OCI-LY7 (cell line): ENCODE measurements around the gene KIF12. TPM values are rescaled to one million over a fixed set of nuclear protein-coding genes. Genes with fewer than 3 reads are reported as not detected.

Experiments
- BruUV-seq: library from RNA; stranded (reverse); fragments of 400-500 nt; replicated peaks from 2 replicates; lab custom pipeline; 2021; lab: Mats Ljungman, UMichigan
- CTCF ChIA-PET: fragments of 300-600 bp; sonication (Branson Sonifier 250); formaldehyde crosslinking; loops from one replicate; lab custom pipeline; 2022; ENCODE audit warnings: antibody characterized with exemption; ENCODE audit not compliant: unreplicated experiment; lab: Charles Lee
- POLR2A ChIA-PET: fragments of 300-600 bp; sonication (Branson Sonifier 250); formaldehyde crosslinking; loops from one replicate; lab custom pipeline; 2022; ENCODE audit warnings: antibody characterized with exemption; lab: Charles Lee
- DNase-seq: peaks from one replicate; pipeline ENCODE4 v3.0.0-alpha.2; 2015; ENCODE audit warnings: low spot score
- H2AFZ ChIP-seq: fragments of 200-600 bp; sonication (generic), shearing (Covaris generic); 2 replicates; pipeline ENCODE4 v1.6.1; 2014; ENCODE audit warnings: mild to moderate bottlenecking, antibody characterized with exemption, low read length, moderate library complexity
- H3K27ac ChIP-seq: fragments of 200-600 bp; sonication (generic); 2 replicates; pipeline ENCODE4 v1.5.1; 2014; ENCODE audit warnings: mixed run types, low read depth, mild to moderate bottlenecking, moderate library complexity, low read length, inconsistent platforms; ENCODE audit not compliant: poor library complexity, severe bottlenecking
- H3K36me3 ChIP-seq: fragments of 200-600 bp; sonication (generic); 2 replicates; pipeline ENCODE4 v1.6.1; 2014; ENCODE audit warnings: mild to moderate bottlenecking, antibody characterized with exemption, low read length, moderate library complexity, mixed read lengths; ENCODE audit not compliant: insufficient read depth
- H3K4me1 ChIP-seq: fragments of 200-600 bp; sonication (generic); 2 replicates; pipeline ENCODE4 v1.5.1; 2014; ENCODE audit warnings: mild to moderate bottlenecking, low read length; ENCODE audit not compliant: insufficient read depth, poor library complexity, severe bottlenecking
- H3K4me2 ChIP-seq: fragments of 200-600 bp; sonication (generic); 2 replicates; pipeline ENCODE4 v1.6.1; 2014; ENCODE audit warnings: mild to moderate bottlenecking, low read length
- H3K4me3 ChIP-seq: fragments of 200-600 bp; sonication (generic); 2 replicates; pipeline ENCODE4 v1.5.1; 2014; ENCODE audit warnings: mild to moderate bottlenecking, low read depth, low read length; ENCODE audit not compliant: poor library complexity, severe bottlenecking
- H3K79me2 ChIP-seq: fragments of 200-600 bp; sonication (generic); 2 replicates; pipeline ENCODE4 v1.6.1; 2016; ENCODE audit warnings: low read depth, mild to moderate bottlenecking, low read length, moderate library complexity, mixed read lengths; ENCODE audit not compliant: insufficient read depth
- H3K9me2 ChIP-seq: fragments of 200-600 bp; sonication (generic); 2 replicates; pipeline ENCODE4 v1.6.1; 2016; ENCODE audit warnings: mild to moderate bottlenecking, low read length, mixed read lengths; ENCODE audit not compliant: insufficient read depth
- H3K9me3 ChIP-seq: fragments of 200-600 bp; sonication (generic); 2 replicates; pipeline ENCODE4 v1.6.1; 2014; ENCODE audit warnings: mild to moderate bottlenecking, mixed run types, low read length, mixed read lengths
- H4K20me1 ChIP-seq: fragments of 200-600 bp; sonication (generic); 2 replicates; pipeline ENCODE4 v1.6.1; 2014; ENCODE audit warnings: mild to moderate bottlenecking, antibody characterized with exemption, low read length, moderate library complexity, mixed read lengths; ENCODE audit not compliant: insufficient read depth
- EZH2phosphoT487 ChIP-seq: fragments of 200-600 bp; sonication (generic); IDR thresholded peaks from 2 replicates; pipeline ENCODE4 v1.6.1; 2018; ENCODE audit warnings: low read depth, borderline replicate concordance, mild to moderate bottlenecking, mixed run types, antibody characterized with exemption, low read length, moderate library complexity, mixed read lengths
- intact Hi-C: fragments of 100-400 bp; cut with micrococcal nuclease; formaldehyde crosslinking; loops from one replicate; pipeline ENCODE4 v1.10.0; 2022; ENCODE audit not compliant: unreplicated experiment
- total RNA-seq, 2 experiments: library from RNA; depleted of rRNA in 1 of 2; stranded (reverse); fragments of >200 nt in 1 of 2; shearing (Covaris generic) in 1 of 2; gene quantifications; 2 replicates each; pipeline ENCODE4 v1.2.3, GENCODE V29; 2014 to 2022
- TF ChIP-seq, protein P1 (sequence below): fragments of 200-600 bp; sonication (generic); conservative IDR thresholded peaks from 2 replicates; pipeline ENCODE4 v1.5.1; 2014; ENCODE audit warnings: mild to moderate bottlenecking, antibody characterized with exemption, low read length, moderate library complexity, mixed read lengths

Gene KIF12
- total RNA-seq, 2 experiments from 2014 or later: not detected

DNA sequence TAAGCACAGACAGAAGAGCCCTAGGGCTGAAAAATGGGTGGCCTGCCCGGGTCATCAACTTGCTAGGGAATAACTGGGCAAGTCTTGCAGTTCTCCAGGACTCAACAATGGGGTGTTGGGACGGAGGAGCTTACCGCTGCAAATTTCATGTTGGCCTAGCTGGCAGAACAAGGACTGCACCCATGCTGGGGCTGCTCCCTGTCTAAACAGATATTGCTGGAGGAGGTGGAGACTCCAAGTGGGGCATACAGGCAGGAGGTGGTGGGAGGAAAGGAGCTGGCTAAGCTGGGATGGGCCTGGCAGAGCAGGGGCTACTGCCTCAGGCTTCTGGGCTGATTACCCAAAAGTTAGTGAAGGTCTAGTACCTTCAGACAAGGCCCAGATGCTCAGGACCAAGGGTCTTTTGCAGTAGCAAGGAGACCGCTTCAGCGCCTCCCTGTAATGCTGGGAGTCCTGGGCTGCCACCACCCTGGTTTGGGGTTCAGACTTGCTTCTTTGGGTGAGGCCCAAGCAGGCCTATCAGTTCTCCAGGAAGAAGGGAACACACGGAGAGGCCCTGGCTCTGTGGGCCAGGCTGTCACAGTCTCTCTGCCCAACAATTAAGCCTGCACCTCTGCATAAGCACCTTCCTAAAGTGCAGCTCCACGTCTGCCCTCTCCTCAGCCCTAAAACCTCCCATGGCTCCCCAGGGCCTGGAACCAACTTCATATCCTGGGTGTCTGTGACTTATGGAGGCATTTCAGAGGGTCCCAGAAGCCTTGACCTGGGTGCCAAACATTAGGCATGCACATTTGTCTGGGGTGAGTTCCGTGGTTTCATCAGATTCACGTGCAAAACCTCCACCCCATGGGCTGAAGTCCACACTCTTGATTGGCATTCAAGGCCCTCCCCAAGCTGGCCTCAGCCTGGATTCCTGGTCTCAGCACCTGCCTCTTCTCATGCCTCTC, 24.2 kb upstream of the KIF12 start:
- POLR2A ChIA-PET: interaction anchor here (1.1 kb wide), 1 partner anchor 11 kb away, joined by 3 read pairs; no protein-coding TSS in a partner anchor

DNA sequence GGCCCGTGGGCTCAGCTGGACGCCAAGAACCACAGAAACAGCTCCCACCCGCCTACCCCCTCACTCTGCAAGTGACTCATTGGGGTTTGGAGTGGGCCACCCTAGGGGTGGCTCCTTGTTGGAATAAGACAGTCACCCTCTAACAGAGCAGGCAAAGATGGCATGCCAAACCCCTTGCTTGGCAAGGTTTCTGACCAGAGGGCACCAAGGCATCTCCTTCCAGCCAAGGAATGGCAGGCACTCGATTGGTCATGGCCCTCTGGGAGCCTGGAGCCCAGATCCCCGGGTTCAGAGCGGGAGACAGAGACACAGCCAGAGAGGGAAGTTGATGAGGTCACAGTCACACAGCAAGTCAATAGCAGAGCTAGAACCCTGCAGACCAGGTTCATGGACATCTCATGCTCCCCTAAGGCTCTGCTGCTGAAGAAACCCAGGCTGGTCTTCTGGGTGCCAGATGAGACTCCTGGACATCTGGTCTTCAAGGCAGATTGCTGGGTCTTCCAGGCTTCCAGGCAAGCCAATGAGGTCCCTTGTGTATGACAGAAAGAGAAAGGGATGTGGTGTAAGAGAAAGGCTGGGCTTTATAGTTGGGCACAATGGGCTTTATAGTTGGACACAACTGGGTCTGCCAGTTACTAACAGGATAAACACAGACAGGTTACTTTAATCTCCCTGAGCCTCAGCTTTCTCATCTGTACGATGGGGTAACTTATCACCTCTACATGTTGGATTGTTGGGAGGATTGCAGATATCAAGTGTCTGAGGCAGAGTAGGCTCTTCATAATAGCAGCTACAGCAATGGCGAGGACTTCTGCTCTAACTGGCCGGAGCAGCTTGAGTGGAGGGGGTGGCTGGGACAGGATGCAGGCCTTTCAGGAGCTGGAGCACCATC, 23.3 kb upstream of the KIF12 start:
- DNase-seq: no peak
- ChIA-PET POLR2A (interaction anchor here (1.1 kb wide), 1 partner anchor 10 kb away, joined by 3 read pairs; no protein-coding TSS in a partner anchor), CTCF (no interaction called here)
- Histone ChIP-seq H3K79me2 (no peaks in the 10 kb centered on the region), H3K4me3 (no peak overlapping the region), H2AFZ (no peak overlapping the region), H3K4me2 (no peak overlapping the region), H3K36me3 (no peaks in the 10 kb centered on the region), H3K4me1 (no peaks in the 10 kb centered on the region), H4K20me1 (no peaks in the 10 kb centered on the region), H3K27ac (no peak overlapping the region), H3K9me3 (no peaks in the 10 kb centered on the region), H3K9me2 (no peaks in the 10 kb centered on the region)
- intact Hi-C loops: no loop called here
- no TSS peak for BruUV-seq
- no peak for TF ChIP-seq EZH2phosphoT487
- TF ChIP-seq, protein P1, sequence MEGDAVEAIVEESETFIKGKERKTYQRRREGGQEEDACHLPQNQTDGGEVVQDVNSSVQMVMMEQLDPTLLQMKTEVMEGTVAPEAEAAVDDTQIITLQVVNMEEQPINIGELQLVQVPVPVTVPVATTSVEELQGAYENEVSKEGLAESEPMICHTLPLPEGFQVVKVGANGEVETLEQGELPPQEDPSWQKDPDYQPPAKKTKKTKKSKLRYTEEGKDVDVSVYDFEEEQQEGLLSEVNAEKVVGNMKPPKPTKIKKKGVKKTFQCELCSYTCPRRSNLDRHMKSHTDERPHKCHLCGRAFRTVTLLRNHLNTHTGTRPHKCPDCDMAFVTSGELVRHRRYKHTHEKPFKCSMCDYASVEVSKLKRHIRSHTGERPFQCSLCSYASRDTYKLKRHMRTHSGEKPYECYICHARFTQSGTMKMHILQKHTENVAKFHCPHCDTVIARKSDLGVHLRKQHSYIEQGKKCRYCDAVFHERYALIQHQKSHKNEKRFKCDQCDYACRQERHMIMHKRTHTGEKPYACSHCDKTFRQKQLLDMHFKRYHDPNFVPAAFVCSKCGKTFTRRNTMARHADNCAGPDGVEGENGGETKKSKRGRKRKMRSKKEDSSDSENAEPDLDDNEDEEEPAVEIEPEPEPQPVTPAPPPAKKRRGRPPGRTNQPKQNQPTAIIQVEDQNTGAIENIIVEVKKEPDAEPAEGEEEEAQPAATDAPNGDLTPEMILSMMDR: no peak

More for the DNA sequence above, 24.2 kb upstream of the KIF12 start:
- Histone ChIP-seq H3K4me1 (no peaks in the 10 kb centered on the region), H2AFZ (no peak overlapping the region), H3K36me3 (no peaks in the 10 kb centered on the region), H3K4me2 (no peak overlapping the region), H3K9me3 (no peaks in the 10 kb centered on the region), H3K4me3 (no peak overlapping the region), H3K9me2 (no peaks in the 10 kb centered on the region), H4K20me1 (no peaks in the 10 kb centered on the region), H3K27ac (no peak overlapping the region), H3K79me2 (no peaks in the 10 kb centered on the region)
- BruUV-seq: no TSS peak
- intact Hi-C loops: no loop called here
- CTCF ChIA-PET: no interaction called here
- no peak for TF ChIP-seq EZH2phosphoT487
- TF ChIP-seq, protein P1: no peak
- no peak for DNase-seq
